ENCODE results near the gene TRPM3.

- no peak for TF ChIP-seq RFX5 (IDR thresholded peaks at IDR 0.05)
- TF ChIP-seq SMC3 (IDR thresholded peaks at IDR 0.05) = no peak
- no peak for TF ChIP-seq CTCF (IDR thresholded peaks at IDR 0.05)
- TF ChIP-seq, protein P1, sequence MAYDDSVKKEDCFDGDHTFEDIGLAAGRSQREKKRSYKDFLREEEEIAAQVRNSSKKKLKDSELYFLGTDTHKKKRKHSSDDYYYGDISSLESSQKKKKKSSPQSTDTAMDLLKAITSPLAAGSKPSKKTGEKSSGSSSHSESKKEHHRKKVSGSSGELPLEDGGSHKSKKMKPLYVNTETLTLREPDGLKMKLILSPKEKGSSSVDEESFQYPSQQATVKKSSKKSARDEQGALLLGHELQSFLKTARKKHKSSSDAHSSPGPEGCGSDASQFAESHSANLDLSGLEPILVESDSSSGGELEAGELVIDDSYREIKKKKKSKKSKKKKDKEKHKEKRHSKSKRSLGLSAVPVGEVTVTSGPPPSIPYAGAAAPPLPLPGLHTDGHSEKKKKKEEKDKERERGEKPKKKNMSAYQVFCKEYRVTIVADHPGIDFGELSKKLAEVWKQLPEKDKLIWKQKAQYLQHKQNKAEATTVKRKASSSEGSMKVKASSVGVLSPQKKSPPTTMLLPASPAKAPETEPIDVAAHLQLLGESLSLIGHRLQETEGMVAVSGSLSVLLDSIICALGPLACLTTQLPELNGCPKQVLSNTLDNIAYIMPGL (CRISPR knock-in tag; IDR thresholded peaks at IDR 0.05; ENCODE audit: borderline replicate concordance) = no peak
- no peak for TF ChIP-seq ESRRA (IDR thresholded peaks at IDR 0.05; ENCODE audit: borderline replicate concordance, low read length)
- TF ChIP-seq, protein P2, sequence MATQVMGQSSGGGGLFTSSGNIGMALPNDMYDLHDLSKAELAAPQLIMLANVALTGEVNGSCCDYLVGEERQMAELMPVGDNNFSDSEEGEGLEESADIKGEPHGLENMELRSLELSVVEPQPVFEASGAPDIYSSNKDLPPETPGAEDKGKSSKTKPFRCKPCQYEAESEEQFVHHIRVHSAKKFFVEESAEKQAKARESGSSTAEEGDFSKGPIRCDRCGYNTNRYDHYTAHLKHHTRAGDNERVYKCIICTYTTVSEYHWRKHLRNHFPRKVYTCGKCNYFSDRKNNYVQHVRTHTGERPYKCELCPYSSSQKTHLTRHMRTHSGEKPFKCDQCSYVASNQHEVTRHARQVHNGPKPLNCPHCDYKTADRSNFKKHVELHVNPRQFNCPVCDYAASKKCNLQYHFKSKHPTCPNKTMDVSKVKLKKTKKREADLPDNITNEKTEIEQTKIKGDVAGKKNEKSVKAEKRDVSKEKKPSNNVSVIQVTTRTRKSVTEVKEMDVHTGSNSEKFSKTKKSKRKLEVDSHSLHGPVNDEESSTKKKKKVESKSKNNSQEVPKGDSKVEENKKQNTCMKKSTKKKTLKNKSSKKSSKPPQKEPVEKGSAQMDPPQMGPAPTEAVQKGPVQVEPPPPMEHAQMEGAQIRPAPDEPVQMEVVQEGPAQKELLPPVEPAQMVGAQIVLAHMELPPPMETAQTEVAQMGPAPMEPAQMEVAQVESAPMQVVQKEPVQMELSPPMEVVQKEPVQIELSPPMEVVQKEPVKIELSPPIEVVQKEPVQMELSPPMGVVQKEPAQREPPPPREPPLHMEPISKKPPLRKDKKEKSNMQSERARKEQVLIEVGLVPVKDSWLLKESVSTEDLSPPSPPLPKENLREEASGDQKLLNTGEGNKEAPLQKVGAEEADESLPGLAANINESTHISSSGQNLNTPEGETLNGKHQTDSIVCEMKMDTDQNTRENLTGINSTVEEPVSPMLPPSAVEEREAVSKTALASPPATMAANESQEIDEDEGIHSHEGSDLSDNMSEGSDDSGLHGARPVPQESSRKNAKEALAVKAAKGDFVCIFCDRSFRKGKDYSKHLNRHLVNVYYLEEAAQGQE (IDR thresholded peaks at IDR 0.05) = no peak
- TF ChIP-seq EP300 (IDR thresholded peaks at IDR 0.05) = no peak
- no peak for TF ChIP-seq RAD21 (conservative IDR thresholded peaks at IDR 0.05 in 1 of 2, IDR thresholded peaks at IDR 0.05 in 1 of 2)
Measured at GRCh38 chr9:71003346-71003745, 118.1 kb downstream of the TRPM3 start.

All from A549 (cell line).